H9 (cell line): Measurements from ENCODE around the gene PRKCZ. TPM values are rescaled to one million over a fixed set of nuclear protein-coding genes. Genes with fewer than 3 reads are reported as not detected.

Source experiments
- DNase-seq: peaks from one replicate; pipeline ENCODE4 v3.0.0-alpha.2; 2017
- H2AFZ ChIP-seq: one replicate; pipeline ENCODE4 v1.6.1; 2013; ENCODE audit warnings: mild to moderate bottlenecking, low read length, control low read depth, moderate library complexity
- H2AK5ac ChIP-seq: 2 replicates; pipeline ENCODE4 v1.6.1; 2013; ENCODE audit warnings: low read length, control low read depth, mixed read lengths; ENCODE audit not compliant: insufficient read length
- H2BK120ac ChIP-seq: one replicate; pipeline ENCODE4 v1.6.1; 2013; ENCODE audit warnings: low read depth, mild to moderate bottlenecking, low read length, control low read depth, inconsistent platforms; ENCODE audit not compliant: poor library complexity, severe bottlenecking
- H2BK12ac ChIP-seq: 2 replicates; pipeline ENCODE4 v1.6.1; 2013; ENCODE audit warnings: low read length, control low read depth, mixed read lengths, low read depth; ENCODE audit not compliant: insufficient read length
- H2BK15ac ChIP-seq: 2 replicates; pipeline ENCODE4 v1.6.1; 2013; ENCODE audit warnings: low read depth, low read length, control low read depth
- H2BK20ac ChIP-seq: one replicate; pipeline ENCODE4 v1.6.1; 2013; ENCODE audit warnings: low read depth, mild to moderate bottlenecking, low read length, control low read depth, inconsistent platforms; ENCODE audit not compliant: poor library complexity, severe bottlenecking
- H2BK5ac ChIP-seq: 2 replicates; pipeline ENCODE4 v1.6.1; 2013; ENCODE audit warnings: low read length, control low read depth, mixed read lengths; ENCODE audit not compliant: insufficient read length
- H3K14ac ChIP-seq: 2 replicates; pipeline ENCODE4 v1.6.1; 2013; ENCODE audit warnings: low read length, control low read depth; ENCODE audit not compliant: insufficient read depth
- H3K18ac ChIP-seq: 2 replicates; pipeline ENCODE4 v1.6.1; 2013; ENCODE audit warnings: low read depth, mild to moderate bottlenecking, mixed read lengths, low read length, control low read depth; ENCODE audit not compliant: insufficient read length
- H3K23ac ChIP-seq: 2 replicates; pipeline ENCODE4 v1.6.1; 2013; ENCODE audit warnings: low read length, control low read depth, mixed read lengths, low read depth; ENCODE audit not compliant: insufficient read length
- H3K23me2 ChIP-seq: 2 replicates; pipeline ENCODE4 v1.6.1; 2013; ENCODE audit warnings: low read depth, mild to moderate bottlenecking, mixed read lengths, low read length, control low read depth; ENCODE audit not compliant: insufficient read length, poor library complexity, severe bottlenecking
- H3K27ac ChIP-seq: 2 replicates; pipeline ENCODE4 v1.5.1; 2013; ENCODE audit warnings: low read length, control low read depth, mixed read lengths, low read depth; ENCODE audit not compliant: insufficient read length
- H3K27me3 ChIP-seq: 2 replicates; pipeline ENCODE4 v1.6.1; 2013; ENCODE audit warnings: low read length, control low read depth, inconsistent platforms; ENCODE audit not compliant: insufficient read depth
- H3K4ac ChIP-seq: 2 replicates; pipeline ENCODE4 v1.6.1; 2013; ENCODE audit warnings: low read depth, mild to moderate bottlenecking, control low read depth, inconsistent platforms, low read length, moderate library complexity
- H3K4me1 ChIP-seq: 2 replicates; pipeline ENCODE4 v1.6.1; 2013; ENCODE audit warnings: low read length, control low read depth, inconsistent platforms; ENCODE audit not compliant: insufficient read depth
- H3K4me2 ChIP-seq: 2 replicates; pipeline ENCODE4 v1.6.1; 2013; ENCODE audit warnings: low read length, control low read depth, mixed read lengths; ENCODE audit not compliant: insufficient read length, insufficient read depth
- H3K56ac ChIP-seq: 2 replicates; pipeline ENCODE4 v1.6.1; 2013; ENCODE audit warnings: low read depth, mild to moderate bottlenecking, mixed read lengths, low read length, control low read depth; ENCODE audit not compliant: insufficient read length
- H3K79me1 ChIP-seq: 2 replicates; pipeline ENCODE4 v1.6.1; 2013; ENCODE audit warnings: low read depth, mild to moderate bottlenecking, moderate library complexity, low read length, control low read depth, inconsistent platforms; ENCODE audit not compliant: insufficient read depth, poor library complexity, severe bottlenecking
- H3K79me2 ChIP-seq: 2 replicates; pipeline ENCODE4 v1.6.1; 2013; ENCODE audit warnings: low read length, control low read depth, inconsistent platforms; ENCODE audit not compliant: insufficient read depth
- H3K9ac ChIP-seq: 2 replicates; pipeline ENCODE4 v1.6.1; 2013; ENCODE audit warnings: low read length, control low read depth, mixed read lengths; ENCODE audit not compliant: insufficient read length; ENCODE audit errors: extremely low read depth
- H3K9me3 ChIP-seq: one replicate; pipeline ENCODE4 v1.6.1; 2013; ENCODE audit warnings: low read depth, low read length, inconsistent platforms; ENCODE audit not compliant: control insufficient read depth
- H3T11ph ChIP-seq: one replicate; pipeline ENCODE4 v1.6.1; 2013; ENCODE audit warnings: mild to moderate bottlenecking, low read length, control low read depth, inconsistent platforms
- H4K20me1 ChIP-seq: one replicate; pipeline ENCODE4 v1.6.1; 2013; ENCODE audit not compliant: control insufficient read depth, insufficient read length, insufficient read depth
- H4K5ac ChIP-seq: 2 replicates; pipeline ENCODE4 v1.6.1; 2013; ENCODE audit warnings: low read depth, mild to moderate bottlenecking, mixed read lengths, low read length, control low read depth; ENCODE audit not compliant: insufficient read length
- H4K8ac ChIP-seq: replicated peaks from 2 replicates; pipeline ENCODE4 v1.6.1; 2013; ENCODE audit warnings: low read length, control low read depth, mixed read lengths, low read depth; ENCODE audit not compliant: insufficient read length
- H4K91ac ChIP-seq: 2 replicates; pipeline ENCODE4 v1.6.1; 2013; ENCODE audit warnings: low read depth, mild to moderate bottlenecking, moderate library complexity, mixed read lengths, low read length, control low read depth; ENCODE audit not compliant: insufficient read length
- H3K27ac Mint-ChIP-seq, 3 experiments: 2 replicates in 2 of 3; 3 replicates in 1 of 3; pipeline ENCODE4 v1.8.0; 2020 to 2021; ENCODE audit warnings: mixed read lengths in 3 of 3, mild to moderate bottlenecking in 1 of 3, moderate library complexity in 1 of 3
- H3K27me3 Mint-ChIP-seq: 2 replicates; pipeline ENCODE4 v1.8.0; 2021; ENCODE audit warnings: low read depth, mild to moderate bottlenecking, moderate library complexity, mixed read lengths
- H3K36me3 Mint-ChIP-seq, 3 experiments: 2 replicates in 2 of 3; 3 replicates in 1 of 3; pipeline ENCODE4 v1.8.0; 2020 to 2021; ENCODE audit warnings: low read depth in 3 of 3, mixed read lengths in 3 of 3; ENCODE audit not compliant: insufficient read depth in 1 of 3
- H3K4me1 Mint-ChIP-seq, 2 experiments: 2 replicates each; pipeline ENCODE4 v1.8.0; 2020; ENCODE audit warnings: mixed read lengths in 2 of 2
- H3K4me3 Mint-ChIP-seq, 2 experiments: 2 replicates in 1 of 2; 3 replicates in 1 of 2; pipeline ENCODE4 v1.8.0; 2020 to 2021; ENCODE audit warnings: mild to moderate bottlenecking in 2 of 2, mixed read lengths in 2 of 2, moderate library complexity in 1 of 2
- H3K9me3 Mint-ChIP-seq, 2 experiments: 2 replicates in 1 of 2; 3 replicates in 1 of 2; pipeline ENCODE4 v1.8.0; 2020; ENCODE audit warnings: mild to moderate bottlenecking in 2 of 2, mixed read lengths in 2 of 2, moderate library complexity in 1 of 2
- CTCF ChIP-seq: fragments of 200-600 bp; sonication (generic); conservative IDR thresholded peaks from 3 replicates; pipeline ENCODE4 v1.8.0; 2021; ENCODE audit warnings: antibody characterized with exemption, mild to moderate bottlenecking
- WGBS: extraction: QIAGEN DNeasy Blood & Tissue Kit; methylation state at CpG from one replicate; pipeline ENCODE4 v1.1.7; 2013; ENCODE audit warnings: missing lambda C conversion rate, low lambda C conversion rate, mixed read lengths; ENCODE audit not compliant: insufficient read length; ENCODE audit errors: extremely low coverage; 5-methylcytosine and 5-hydroxymethylcytosine counted together
- total RNA-seq: library from RNA; stranded (reverse); gene quantifications from 2 replicates; pipeline ENCODE4 v1.2.1, GENCODE V29; 2021

Gene PRKCZ
- total RNA-seq, 1 experiment from 2014 or later = 48.4 TPM

- Histone ChIP-seq H3K23me2 (peaks cover 32% of the 10 kb centered on the region), H3K79me1 (peaks cover 15% of the 10 kb centered on the region), H3K27me3 (no peaks in the 10 kb centered on the region), H3K79me2 (peaks cover 67% of the 10 kb centered on the region; the same call in 1 of the 2 replicates), H4K5ac (no peak overlapping the region), H3K27ac (no peak overlapping the region), H2BK12ac (no peak overlapping the region), H2BK5ac (no peak overlapping the region), H2BK20ac (no peak overlapping the region), H4K20me1 (no peaks in the 10 kb centered on the region), H4K8ac (no peak overlapping the region), H3K14ac (peak overlapping the region; percentile 46; the same call in 1 of the 2 replicates), H3K9me3 (no peaks in the 10 kb centered on the region), H3K9ac (peak overlapping the region; percentile 31), H3K4me2 (peak overlapping the region; percentile 65), H2AFZ (no peak overlapping the region), H3K4ac (no peak overlapping the region), H2BK15ac (no peak overlapping the region), H3K18ac (no peak overlapping the region), H4K91ac (no peak overlapping the region), H2AK5ac (no peak overlapping the region), H3K4me1 (no peaks in the 10 kb centered on the region; the same call in 1 of the 2 replicates), H3K23ac (no peak overlapping the region), H3K56ac (no peak overlapping the region), H3T11ph (no peak overlapping the region), H2BK120ac (no peak overlapping the region)
- DNase-seq = no peak
- no CpG with 5 or more reads among the region's 30 CpGs for WGBS
- H3K9me3 Mint-ChIP-seq = no peaks in the 10 kb centered on the region; a peak in 1 of 5 replicates
- peak overlapping the region in 2 of 3 experiments; percentile 32 to 77; a peak in 3 of 7 replicates for H3K27ac Mint-ChIP-seq
- no peak for TF ChIP-seq CTCF
- H3K27me3 Mint-ChIP-seq = peaks cover 3% of the 10 kb centered on the region; the same call in 1 of the 2 replicates
- H3K4me3 Mint-ChIP-seq = peak overlapping the region; percentile 96 to 97
- H3K36me3 Mint-ChIP-seq = peaks cover 6 to 25% (median 10%) of the 10 kb centered on the region in 3 experiments; a peak in 5 of 7 replicates
- H3K4me1 Mint-ChIP-seq = peaks cover 47 to 53% of the 10 kb centered on the region in 2 experiments
Observed at GRCh38 chr1:2230781-2231531, 180.7 kb downstream of the PRKCZ start.
